Type B pancreatic cell (in vitro differentiated cells): ENCODE measurements around the gene DDIT4. TPM values are rescaled to one million over a fixed set of nuclear protein-coding genes. Genes with fewer than 3 reads are reported as not detected.
A peak's percentile ranks its signal among the peaks of the same experiment; 100 is the strongest.

ENCODE experiments used
- DNase-seq: peaks from one replicate; pipeline ENCODE4 v3.0.0; 2021; ENCODE audit warnings: mixed read lengths; ENCODE audit not compliant: unreplicated experiment; ENCODE audit errors: extremely low spot score
- H3K27ac Mint-ChIP-seq: 2 replicates; pipeline ENCODE4 v1.8.0; 2021; ENCODE audit warnings: mild to moderate bottlenecking, mixed read lengths
- H3K27me3 Mint-ChIP-seq: 2 replicates; pipeline ENCODE4 v1.8.0; 2021; ENCODE audit warnings: mixed read lengths
- H3K36me3 Mint-ChIP-seq: 2 replicates; pipeline ENCODE4 v1.8.0; 2021; ENCODE audit warnings: mixed read lengths
- H3K4me1 Mint-ChIP-seq: one replicate; pipeline ENCODE4 v1.8.0; 2021; ENCODE audit warnings: mixed read lengths; ENCODE audit not compliant: unreplicated experiment
- H3K4me3 Mint-ChIP-seq: 2 replicates; pipeline ENCODE4 v1.8.0; 2021; ENCODE audit warnings: mild to moderate bottlenecking, mixed read lengths
- H3K9me3 Mint-ChIP-seq: 2 replicates; pipeline ENCODE4 v1.8.0; 2021; ENCODE audit warnings: mixed read lengths
- total RNA-seq: library from RNA; stranded (reverse); gene quantifications from 2 replicates; pipeline ENCODE4 v1.2.1, GENCODE V29; 2021; ENCODE audit warnings: low replicate concordance
- TF ChIP-seq, protein P1 (sequence below): fragments of 200-600 bp; sonication (generic); conservative IDR thresholded peaks from 2 replicates; pipeline ENCODE4 v1.5.0; 2021; ENCODE audit warnings: antibody characterized with exemption, mild to moderate bottlenecking

DDIT4 gene
- total RNA-seq, 1 donor from 2014 or later: 95.9 TPM

DNA sequence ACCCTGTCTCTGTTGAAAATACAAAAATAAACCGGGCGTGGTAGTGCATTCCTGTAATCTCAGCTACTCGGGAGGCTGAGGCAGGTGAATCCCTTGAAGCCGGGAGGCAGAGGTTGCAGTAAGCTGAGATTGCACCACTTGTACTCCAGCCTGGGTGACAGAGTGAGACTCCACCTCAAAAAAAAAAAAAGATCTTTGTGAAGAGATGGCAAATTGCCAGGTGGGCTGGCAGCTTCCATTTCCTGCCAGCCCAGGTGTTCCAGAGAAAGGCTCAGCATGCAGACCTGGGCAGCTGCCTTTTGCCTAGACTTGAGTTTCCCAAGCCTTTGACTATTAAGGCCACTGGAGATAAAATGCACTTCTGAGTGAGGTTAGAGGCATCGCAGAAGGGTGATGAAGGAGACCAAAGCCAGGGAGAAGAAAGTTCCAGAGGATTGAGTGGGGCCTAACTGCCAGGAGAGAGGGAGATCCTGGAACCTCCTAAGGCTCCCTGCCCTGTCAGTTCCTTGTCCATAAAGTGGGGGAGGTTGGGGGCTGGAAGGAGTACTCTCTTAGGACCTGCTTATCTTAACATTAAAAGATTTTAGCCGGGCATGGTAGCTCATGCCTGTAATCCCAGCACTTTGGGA lies 10.0 kb upstream of the DDIT4 start:
- DNase-seq: no peak
- H3K4me1 Mint-ChIP-seq: peaks cover 40% of the 10 kb centered on the region
- TF ChIP-seq, protein P1, sequence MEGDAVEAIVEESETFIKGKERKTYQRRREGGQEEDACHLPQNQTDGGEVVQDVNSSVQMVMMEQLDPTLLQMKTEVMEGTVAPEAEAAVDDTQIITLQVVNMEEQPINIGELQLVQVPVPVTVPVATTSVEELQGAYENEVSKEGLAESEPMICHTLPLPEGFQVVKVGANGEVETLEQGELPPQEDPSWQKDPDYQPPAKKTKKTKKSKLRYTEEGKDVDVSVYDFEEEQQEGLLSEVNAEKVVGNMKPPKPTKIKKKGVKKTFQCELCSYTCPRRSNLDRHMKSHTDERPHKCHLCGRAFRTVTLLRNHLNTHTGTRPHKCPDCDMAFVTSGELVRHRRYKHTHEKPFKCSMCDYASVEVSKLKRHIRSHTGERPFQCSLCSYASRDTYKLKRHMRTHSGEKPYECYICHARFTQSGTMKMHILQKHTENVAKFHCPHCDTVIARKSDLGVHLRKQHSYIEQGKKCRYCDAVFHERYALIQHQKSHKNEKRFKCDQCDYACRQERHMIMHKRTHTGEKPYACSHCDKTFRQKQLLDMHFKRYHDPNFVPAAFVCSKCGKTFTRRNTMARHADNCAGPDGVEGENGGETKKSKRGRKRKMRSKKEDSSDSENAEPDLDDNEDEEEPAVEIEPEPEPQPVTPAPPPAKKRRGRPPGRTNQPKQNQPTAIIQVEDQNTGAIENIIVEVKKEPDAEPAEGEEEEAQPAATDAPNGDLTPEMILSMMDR: no peak
- H3K27ac Mint-ChIP-seq: peak overlapping the region; percentile 94
- no peaks in the 10 kb centered on the region for H3K36me3 Mint-ChIP-seq
- peak overlapping the region; percentile 77 for H3K4me3 Mint-ChIP-seq
- H3K9me3 Mint-ChIP-seq: no peaks in the 10 kb centered on the region
- no peaks in the 10 kb centered on the region for H3K27me3 Mint-ChIP-seq

DNA sequence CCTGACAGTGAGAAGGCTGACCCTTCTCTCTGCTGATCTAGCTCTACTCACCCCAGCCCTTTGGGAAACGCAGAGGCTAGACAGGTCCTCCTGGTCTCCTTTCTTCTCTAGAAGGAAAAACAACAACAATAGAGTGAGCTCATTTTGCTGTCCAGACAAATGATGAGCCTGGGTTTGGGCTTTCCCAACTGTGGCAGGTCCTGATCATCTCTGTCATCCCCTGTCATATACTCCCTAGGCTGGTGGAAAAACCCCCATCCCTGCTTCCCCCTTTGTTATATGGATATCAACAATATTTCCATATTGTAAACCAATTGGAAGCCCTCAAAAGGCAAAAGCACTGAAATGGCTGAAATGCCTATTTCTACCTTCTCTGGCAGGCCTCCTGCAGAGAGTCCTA lies 9.2 kb upstream of the DDIT4 start:
- Mint-ChIP-seq H3K27ac (peak overlapping the region; percentile 80), H3K36me3 (no peaks in the 10 kb centered on the region), H3K4me1 (peaks cover 34% of the 10 kb centered on the region), H3K27me3 (no peaks in the 10 kb centered on the region), H3K9me3 (no peaks in the 10 kb centered on the region), H3K4me3 (peak overlapping the region; percentile 44)
- no peak for DNase-seq
- TF ChIP-seq, protein P1: no peak

DNA sequence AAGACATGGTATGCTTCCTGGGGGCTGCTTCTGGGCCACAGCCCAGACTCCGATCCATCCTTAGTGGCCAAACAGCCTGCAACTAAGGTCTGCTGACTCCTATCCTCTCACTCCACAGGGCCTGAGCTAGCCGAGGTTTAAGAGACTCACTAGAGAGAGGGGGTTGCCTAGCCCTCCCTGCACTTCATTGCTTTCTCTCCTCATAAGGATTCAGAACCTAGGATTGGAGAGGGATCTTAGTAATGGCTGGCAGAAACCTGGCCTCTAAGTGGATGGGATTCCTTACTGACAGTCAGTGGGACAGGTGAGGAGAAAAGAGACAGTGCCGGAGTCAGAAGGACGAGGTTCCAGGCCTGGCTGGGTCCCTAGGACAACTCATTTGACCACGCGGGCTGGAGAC lies 8.2 kb upstream of the DDIT4 start:
- H3K36me3 Mint-ChIP-seq: no peaks in the 10 kb centered on the region
- H3K27ac Mint-ChIP-seq: no peak overlapping the region
- H3K4me3 Mint-ChIP-seq: no peak overlapping the region
- H3K9me3 Mint-ChIP-seq: no peaks in the 10 kb centered on the region
- H3K27me3 Mint-ChIP-seq: no peaks in the 10 kb centered on the region
- TF ChIP-seq, protein P1: no peak
- no peak for DNase-seq
- H3K4me1 Mint-ChIP-seq: peaks cover 28% of the 10 kb centered on the region

DNA sequence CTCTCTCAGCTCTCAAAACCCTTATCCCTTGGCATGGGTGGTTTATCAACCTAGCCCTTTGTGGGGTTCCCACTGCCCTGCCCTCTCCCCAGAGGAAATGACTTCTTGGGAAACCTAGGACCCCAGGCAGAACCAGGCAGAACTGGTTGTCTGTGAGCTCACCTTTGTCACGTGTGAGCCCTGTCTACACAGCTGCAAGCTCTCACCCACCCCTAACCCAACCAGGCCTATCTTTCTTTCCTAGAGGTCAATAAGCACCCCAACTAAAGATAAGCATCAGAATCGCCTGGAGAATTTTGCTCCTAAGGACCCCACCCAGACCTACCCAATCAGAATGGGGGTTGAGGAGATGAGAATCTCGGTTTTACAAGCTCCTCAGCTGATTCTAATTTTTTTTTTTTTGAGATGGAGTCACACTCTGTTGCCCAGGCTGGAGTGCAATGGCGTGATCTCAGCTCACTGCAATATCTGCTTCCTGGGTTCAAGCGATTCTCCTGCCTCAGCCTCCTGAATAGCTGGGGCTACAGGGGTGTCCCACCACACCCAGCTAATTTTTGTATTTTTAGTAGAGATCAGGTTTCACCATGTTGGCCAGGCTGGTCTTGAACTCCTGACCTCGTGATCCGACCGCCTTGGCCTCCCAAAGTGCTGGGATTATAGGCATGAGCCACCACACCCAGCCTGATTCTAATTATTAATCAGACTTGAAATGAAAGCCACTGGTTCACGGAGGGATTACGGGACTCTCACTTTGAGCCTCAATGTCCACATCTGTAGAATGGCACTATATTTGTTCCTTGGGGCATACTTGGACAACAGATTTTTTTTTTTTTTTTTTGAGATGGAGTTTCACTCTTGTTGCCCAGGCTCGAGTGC lies 7.5 kb upstream of the DDIT4 start:
- Mint-ChIP-seq H3K27me3 (no peaks in the 10 kb centered on the region), H3K4me3 (no peak overlapping the region), H3K36me3 (no peaks in the 10 kb centered on the region), H3K27ac (no peak overlapping the region), H3K4me1 (peaks cover 31% of the 10 kb centered on the region), H3K9me3 (no peaks in the 10 kb centered on the region)
- DNase-seq: no peak
- TF ChIP-seq, protein P1: no peak

DNA sequence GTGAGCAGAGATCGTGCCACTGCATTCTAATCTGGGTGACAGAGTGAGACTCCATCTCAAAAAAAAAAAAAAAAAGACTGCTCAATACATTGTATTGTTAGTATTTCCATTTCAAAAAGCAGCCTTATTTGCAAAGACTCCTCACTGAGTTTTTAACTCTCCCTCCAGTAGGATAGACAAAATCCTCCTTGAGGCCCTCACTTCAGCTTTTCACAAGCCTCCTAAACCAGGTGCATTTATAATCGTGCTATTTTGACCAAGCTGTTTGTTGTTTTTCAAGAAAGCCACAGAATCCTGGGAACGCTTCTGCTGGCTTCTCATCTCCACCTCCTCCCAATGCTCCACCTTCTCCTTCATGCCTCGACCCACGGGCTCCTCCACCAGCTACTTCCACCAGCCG lies 6.3 kb upstream of the DDIT4 start:
- Mint-ChIP-seq H3K4me1 (peaks cover 30% of the 10 kb centered on the region), H3K36me3 (no peaks in the 10 kb centered on the region), H3K9me3 (no peaks in the 10 kb centered on the region), H3K27me3 (no peaks in the 10 kb centered on the region), H3K4me3 (no peak overlapping the region), H3K27ac (no peak overlapping the region)
- no peak for DNase-seq
- TF ChIP-seq, protein P1: no peak
